DOHH2 (cell line): ENCODE measurements around the gene RNU5D-1.

Source experiments
- CTCF ChIP-seq: fragments of 200-600 bp; sonication (generic); IDR thresholded peaks from one replicate; pipeline ENCODE4 v1.5.1; 2014; ENCODE audit warnings: antibody characterized with exemption, mild to moderate bottlenecking, low read depth, low read length; ENCODE audit not compliant: poor library complexity, severe bottlenecking
- EZH2phosphoT487 ChIP-seq: fragments of 200-600 bp; sonication (generic); IDR thresholded peaks from 2 replicates; pipeline ENCODE4 v1.6.1; 2017; ENCODE audit warnings: borderline replicate concordance, mild to moderate bottlenecking, antibody characterized with exemption, low read length, moderate library complexity, mixed read lengths

GRCh38 chr1:44693159-44693558 is 37.8 kb downstream of the RNU5D-1 start:
- TF ChIP-seq CTCF (no peak), EZH2phosphoT487 (no peak)
